Suppressor macrophage (primary cell): ENCODE data around the gene MET.
"Not testable (repeated sequence)": the region's sequence is repeated elsewhere in the genome, so short reads cannot be mapped to it uniquely, and the experiment has no call there.

Experiments used
- DNase-seq, 4 experiments: peaks; one replicate each; pipeline ENCODE4 v3.0.0-alpha.2; 2020 to 2022

MET gene

GRCh38 chr7:116754186-116754585 lies 82.2 kb downstream of the MET start:
- no peak for DNase-seq

DNA sequence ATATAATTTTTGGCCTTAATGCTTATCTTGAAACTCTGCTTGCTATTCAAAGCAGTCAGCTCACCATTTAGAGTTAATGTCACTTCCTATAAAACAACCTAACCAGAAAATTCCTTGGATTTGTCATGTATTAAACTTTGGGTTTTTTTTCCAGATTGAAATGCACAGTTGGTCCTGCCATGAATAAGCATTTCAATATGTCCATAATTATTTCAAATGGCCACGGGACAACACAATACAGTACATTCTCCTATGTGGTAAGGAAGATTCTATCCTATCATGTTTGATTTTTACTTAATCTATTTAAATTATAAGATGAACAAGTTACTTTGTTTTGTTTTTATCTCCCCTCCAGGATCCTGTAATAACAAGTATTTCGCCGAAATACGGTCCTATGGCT lies 85.3 kb downstream of the MET start:
- no peak for DNase-seq

- DNase-seq = not testable (repeated sequence)
Observed at GRCh38 chr7:116759642-116760041, 87.6 kb downstream of the MET start.

DNA sequence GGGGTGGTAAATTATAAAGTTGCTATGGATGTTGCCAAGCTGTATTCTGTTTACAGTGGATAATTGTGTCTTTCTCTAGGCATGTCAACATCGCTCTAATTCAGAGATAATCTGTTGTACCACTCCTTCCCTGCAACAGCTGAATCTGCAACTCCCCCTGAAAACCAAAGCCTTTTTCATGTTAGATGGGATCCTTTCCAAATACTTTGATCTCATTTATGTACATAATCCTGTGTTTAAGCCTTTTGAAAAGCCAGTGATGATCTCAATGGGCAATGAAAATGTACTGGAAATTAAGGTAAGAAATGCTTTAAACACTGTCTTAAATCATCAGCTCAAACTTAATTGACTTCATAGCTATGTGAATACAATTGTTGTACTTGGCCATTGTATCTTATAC lies 91.0 kb downstream of the MET start:
- DNase-seq = no peak

GRCh38 chr7:116763647-116764046 lies 91.7 kb downstream of the MET start:
- DNase-seq = no peak

DNA sequence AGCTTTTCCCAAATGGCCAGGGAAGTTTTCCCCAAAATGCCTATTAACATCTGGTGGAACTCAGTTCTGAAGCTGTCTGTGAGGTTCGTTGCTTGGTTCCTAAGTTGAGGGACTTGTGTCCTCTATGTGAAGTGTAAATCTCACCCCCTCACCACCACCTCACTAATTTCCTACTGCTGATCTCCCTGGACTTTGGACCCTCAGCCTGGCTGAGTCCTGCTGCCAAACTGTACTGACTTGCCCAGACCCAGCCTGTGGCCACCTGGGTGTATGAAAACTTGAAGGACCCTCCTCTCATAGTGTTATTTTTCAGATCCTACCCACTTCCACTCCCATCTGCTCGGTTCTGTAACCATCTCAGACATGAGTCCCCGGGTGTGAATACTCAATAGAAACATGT lies 94.9 kb downstream of the MET start:
- DNase-seq = no peak

DNA sequence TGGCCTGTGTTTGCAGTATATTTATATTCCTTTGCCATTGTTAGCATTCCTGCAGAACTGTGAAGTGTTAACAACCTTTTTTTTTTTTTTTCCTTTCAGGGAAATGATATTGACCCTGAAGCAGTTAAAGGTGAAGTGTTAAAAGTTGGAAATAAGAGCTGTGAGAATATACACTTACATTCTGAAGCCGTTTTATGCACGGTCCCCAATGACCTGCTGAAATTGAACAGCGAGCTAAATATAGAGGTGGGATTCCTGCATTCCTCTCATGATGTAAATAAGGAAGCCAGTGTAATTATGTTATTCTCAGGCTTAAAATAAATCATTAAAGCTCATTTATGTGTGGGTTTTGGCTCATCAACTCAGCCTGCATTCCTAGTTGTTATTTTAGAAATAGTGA lies 97.5 kb downstream of the MET start:
- DNase-seq = no peak

DNA sequence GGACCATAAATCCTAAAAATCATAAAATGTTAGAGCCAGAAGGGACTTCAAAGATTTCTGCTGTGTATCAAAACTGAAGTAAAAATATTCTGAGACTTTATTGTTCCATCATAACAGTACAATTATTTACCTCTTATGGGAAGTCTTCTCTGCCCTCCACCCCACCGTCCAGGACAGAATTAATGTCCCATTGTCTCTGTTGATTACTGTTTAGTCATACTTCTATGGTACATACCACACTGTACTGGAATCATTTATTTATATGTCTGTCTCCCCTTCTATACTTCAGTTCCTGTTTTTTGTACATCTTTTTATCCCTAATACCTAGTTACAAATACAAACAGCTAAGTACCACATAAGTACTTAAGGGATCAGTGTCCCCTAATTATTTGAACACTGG lies 98.9 kb downstream of the MET start:
- DNase-seq = no peak

GRCh38 chr7:116771640-116772039 lies 99.6 kb downstream of the MET start:
- DNase-seq = no peak

DNA sequence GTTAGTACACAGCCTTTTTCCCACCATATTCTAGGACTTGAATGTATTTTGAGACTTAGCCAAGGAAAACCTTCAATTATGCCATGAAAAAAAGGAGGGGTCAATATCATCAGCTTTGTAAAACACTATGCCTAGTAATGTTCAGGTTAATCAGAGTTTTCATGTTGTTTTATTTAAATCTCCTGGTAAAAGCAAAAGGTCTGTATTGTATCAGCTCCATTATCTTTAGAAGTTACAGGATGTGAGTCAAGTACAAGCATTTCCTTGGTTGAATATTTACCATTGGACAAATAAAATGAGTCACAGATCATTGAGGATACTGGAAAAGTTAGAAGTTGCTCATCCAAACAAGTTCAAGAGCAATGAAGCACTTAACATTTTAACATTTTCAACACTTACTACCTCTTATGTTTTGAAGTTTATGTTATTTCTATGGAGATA lies 100.4 kb downstream of the MET start:
- no peak for DNase-seq

DNA sequence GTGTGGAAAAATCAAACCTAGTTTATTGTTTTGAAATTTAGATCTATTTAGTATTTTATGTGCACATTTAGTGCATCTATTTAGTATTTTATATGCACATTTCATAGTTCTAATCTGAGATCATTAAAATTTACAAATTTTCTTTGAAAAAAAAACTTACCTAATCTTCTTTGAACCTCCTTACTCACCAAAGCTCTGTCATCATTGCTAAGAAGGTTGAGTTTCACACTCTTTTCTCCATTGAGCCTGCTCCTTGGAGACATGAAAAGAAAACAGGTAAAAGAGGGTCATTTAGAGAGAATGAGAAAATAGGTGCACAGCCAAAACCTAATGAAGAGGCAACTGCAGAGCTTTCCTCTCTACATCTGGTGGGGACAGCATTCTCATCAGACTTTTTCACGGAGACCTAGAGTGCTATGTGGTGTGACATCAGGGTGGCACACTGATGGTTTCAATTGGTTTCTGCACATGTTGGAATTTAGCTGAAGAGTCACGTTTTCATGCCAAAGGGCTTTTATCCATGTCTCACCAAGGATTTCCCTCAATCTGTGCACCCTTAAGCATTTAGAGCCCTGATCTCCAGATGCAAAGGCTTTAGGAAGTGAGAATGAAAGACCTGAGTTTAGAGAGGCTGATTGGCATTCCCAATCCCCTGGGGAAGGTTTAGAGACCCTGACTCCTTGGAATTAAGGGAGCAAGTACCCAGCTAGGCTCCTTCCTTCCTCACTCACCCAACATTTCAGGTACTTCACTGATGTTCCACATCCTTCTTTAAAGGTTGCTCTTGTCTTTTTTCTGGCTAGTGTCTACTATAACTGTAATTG lies 101.1 kb downstream of the MET start:
- DNase-seq = no peak

DNA sequence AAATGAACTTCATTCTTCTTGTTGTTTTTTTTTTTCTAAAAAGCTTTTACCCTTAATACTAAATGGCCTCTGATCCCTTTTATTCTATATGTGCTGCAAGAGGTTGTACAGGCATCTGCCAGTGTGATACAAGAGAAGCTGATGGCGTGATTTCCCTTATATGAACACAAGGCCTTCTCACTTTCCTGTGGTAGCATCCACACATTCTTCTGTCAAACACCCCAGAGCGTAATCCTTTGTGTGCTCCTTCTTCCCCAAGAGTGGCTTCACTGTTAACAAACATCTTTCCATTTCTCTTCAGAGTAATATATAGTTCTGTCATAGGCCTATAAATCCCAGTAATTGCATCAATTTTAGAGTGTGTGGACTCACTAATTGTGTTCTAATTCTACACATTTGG lies 104.0 kb downstream of the MET start:
- no peak for DNase-seq

DNA sequence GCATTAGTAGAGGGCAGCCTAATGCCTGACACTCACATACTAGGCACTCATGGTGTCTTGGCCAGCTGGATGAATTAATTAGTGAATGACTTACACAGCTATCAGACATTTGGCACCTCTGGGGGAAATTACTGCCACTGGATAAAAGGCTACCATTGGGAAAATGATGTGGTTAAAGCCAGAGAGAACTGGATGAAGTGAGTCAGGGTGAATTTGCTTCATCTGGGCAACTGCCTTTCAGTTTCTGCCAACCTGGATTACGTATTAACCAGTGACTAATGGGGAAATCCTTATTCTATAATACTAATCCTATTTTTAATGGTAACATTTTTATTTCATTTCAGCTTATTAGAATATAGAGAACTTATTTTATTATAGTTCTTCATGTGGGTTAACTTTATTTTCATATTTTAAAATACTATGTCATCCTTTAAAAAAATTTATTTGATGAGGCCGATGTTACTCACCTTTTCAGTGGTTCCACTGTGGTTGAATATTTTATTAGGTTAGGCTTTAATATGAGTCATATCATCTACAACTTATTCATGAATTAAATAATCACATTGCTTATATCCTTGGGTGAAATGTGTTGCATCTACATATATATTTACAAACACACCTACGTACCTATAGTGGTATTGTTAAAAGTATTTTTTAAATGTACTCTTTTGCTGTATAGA lies 104.8 kb downstream of the MET start:
- no peak for DNase-seq

GRCh38 chr7:116777651-116778281 lies 105.8 kb downstream of the MET start:
- DNase-seq = no peak

DNA sequence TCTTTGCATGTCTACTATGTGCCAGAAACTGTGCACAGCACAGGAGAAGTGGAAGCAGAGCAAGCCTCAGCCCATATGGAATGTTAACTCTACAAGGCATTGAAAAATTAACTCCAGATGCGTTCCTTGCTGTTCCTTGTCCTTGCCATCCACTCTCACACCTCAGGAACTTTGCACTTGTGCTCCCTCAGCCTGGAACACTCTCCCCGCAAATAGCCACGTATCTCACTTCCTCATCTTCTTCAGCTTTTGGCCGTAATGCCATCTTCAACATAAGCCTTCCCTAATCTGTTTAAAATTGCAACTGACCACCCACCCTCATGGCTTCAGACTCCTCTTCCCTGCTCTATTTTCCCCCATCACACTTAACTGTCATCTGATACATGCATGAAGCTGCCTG lies 107.2 kb downstream of the MET start:
- DNase-seq = peak in 2 of 4 experiments; percentile 6 to 18

GRCh38 chr7:116779931-116780330 lies 107.9 kb downstream of the MET start:
- no peak for DNase-seq

GRCh38 chr7:116780521-116780920 lies 108.5 kb downstream of the MET start:
- no peak for DNase-seq

DNA sequence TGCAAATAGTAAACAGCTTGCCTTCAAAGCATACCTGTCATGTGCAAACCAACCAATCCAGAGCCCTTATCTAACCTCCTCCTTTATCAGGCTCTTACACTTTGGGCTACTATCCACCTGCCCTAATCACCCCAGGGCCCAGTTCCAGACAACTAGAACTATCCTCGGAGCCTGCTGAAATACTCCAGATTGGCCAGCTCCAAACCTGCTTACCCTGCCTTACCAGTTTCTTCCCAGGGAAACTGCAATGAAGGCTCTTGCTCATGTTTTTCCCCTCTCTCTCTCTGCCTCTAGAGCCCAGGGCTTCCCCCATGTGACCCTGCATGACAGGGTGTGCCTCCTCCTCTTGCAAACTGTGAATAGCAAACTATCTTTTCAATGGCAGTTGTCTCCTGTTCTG lies 109.0 kb downstream of the MET start:
- no peak for DNase-seq

- no peak for DNase-seq
Observed at GRCh38 chr7:116781584-116781983, 109.6 kb downstream of the MET start.

- DNase-seq = no peak
Observed at GRCh38 chr7:116782177-116782711, 110.2 kb downstream of the MET start.

DNA sequence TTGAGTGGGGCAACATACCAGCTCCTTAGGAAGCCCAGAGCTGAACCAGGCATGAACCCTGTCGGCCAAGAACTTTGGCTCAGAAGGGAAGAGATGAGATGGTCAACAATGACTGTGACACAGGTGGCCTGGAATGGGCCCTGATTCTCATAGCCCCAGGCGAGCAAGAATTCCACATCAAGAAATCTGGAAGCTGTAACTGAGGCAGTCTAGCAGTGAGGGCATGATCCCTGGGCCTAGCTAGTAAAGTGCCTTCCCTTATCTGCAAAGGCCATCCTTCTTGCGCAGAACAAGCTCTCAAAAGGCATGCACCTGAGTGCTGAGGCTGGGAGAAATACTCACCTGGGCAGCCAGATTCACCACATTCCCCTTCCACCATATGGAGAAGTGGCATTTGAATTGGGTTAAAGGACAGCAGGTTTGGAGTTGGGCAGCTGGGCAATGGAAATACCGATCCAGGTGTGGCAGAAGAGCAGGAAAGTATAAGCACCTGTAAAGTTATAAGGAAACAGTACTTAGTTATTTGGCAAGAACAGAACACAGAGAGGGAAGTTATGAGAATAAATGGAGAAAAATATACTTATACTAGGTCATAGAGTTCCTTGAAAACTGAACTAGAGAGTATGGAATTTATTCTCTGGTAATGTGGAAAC lies 111.8 kb downstream of the MET start:
- DNase-seq = no peak

DNA sequence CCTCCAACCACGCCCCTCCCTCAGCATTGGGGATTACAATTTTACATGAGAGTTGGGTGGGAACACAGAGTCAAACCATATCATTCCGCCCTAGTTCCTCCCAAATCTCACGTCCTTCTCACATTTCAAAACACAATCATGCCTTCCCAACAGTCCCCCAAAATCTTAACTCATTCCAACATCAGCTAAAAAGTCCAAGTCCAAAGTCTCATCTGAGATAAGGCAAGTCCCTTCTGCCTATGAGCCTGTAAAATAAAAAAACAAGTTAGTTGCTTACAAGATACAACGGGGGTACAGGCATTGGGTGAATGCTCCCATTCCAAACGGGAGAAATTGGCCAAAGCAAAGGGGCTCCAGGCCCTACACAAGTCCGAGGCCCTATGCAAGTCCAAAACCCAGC lies 112.7 kb downstream of the MET start:
- DNase-seq = no peak

DNA sequence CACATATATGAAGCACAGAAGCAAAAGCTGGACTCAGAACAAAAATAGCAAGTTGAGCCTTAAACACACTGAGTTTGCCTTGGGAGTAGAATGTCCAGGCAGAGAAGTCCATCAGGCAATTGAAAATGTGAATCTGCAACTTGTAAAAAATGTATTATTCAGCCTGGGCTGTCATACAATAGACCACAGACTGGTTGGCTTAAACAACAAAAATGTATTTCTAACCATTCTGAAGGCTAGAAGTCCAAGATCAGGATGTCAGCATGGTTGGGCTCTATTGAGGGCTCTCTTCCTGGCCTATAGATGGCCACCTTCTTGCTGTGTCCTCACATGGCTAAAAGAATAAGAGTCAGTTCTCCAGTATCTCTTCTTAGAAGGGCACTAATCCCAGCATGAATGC lies 113.8 kb downstream of the MET start:
- no peak for DNase-seq
